DND-41 (cell line): ENCODE data around the gene SLC25A3.

ENCODE experiments used
- ATAC-seq: fragments of 200-7000 bp; cut with Tn5 transposase; 3 replicates; pipeline ENCODE4 v1.9.1; 2021; ENCODE audit warnings: low read depth; ENCODE audit not compliant: insufficient read depth
- DNase-seq: peaks from one replicate; pipeline ENCODE4 v3.0.0-alpha.2; 2020
- H2AFZ ChIP-seq: 2 replicates; pipeline ENCODE4 v1.6.0; 2012; ENCODE audit warnings: low read depth, low read length
- H3K27ac ChIP-seq: 2 replicates; pipeline ENCODE4 v1.5.1; 2012; ENCODE audit warnings: low read length, inconsistent platforms
- H3K27me3 ChIP-seq: fragments of 200-600 bp; sonication (generic); 2 replicates; pipeline ENCODE4 v1.6.0; 2012; ENCODE audit warnings: low read length, mild to moderate bottlenecking, inconsistent platforms; ENCODE audit not compliant: insufficient read depth, poor library complexity
- H3K36me3 ChIP-seq: 2 replicates; pipeline ENCODE4 v1.5.1; 2012; ENCODE audit warnings: low read length, inconsistent platforms; ENCODE audit not compliant: insufficient read depth
- H3K4me1 ChIP-seq: 2 replicates; pipeline ENCODE4 v1.5.1; 2012; ENCODE audit warnings: mild to moderate bottlenecking, low read length; ENCODE audit not compliant: insufficient read depth
- H3K4me2 ChIP-seq: 2 replicates; pipeline ENCODE4 v1.6.0; 2012; ENCODE audit warnings: mild to moderate bottlenecking, moderate library complexity, low read length, inconsistent platforms; ENCODE audit not compliant: insufficient read depth
- H3K4me3 ChIP-seq, 2 experiments: fragments of 200-600 bp in 1 of 2; shearing (Covaris generic) in 1 of 2; 2 replicates each; pipeline ENCODE4 v1.5.1; 2012 to 2016; ENCODE audit warnings: inconsistent platforms in 2 of 2, low read length in 2 of 2, mild to moderate bottlenecking in 2 of 2, low read depth in 1 of 2, moderate library complexity in 1 of 2
- H3K79me2 ChIP-seq: 2 replicates; pipeline ENCODE4 v1.6.0; 2012; ENCODE audit warnings: low read length, inconsistent platforms; ENCODE audit not compliant: insufficient read depth
- H3K9ac ChIP-seq: 2 replicates; pipeline ENCODE4 v1.6.0; 2012; ENCODE audit warnings: low read depth, mild to moderate bottlenecking, inconsistent platforms, low read length, moderate library complexity
- H3K9me3 ChIP-seq: 2 replicates; pipeline ENCODE4 v1.5.1; 2012; ENCODE audit warnings: low read length, moderate library complexity, mild to moderate bottlenecking, inconsistent platforms; ENCODE audit not compliant: insufficient read depth, severe bottlenecking
- H4K20me1 ChIP-seq: 2 replicates; pipeline ENCODE4 v1.6.0; 2012; ENCODE audit warnings: low read length; ENCODE audit not compliant: insufficient read depth
- EZH2 ChIP-seq: IDR thresholded peaks from 3 replicates; pipeline ENCODE4 v1.6.1; 2012; ENCODE audit warnings: borderline replicate concordance, low read depth, mild to moderate bottlenecking, moderate library complexity, low read length, inconsistent platforms; ENCODE audit not compliant: severe bottlenecking
- TF ChIP-seq, protein P1 (sequence below): IDR thresholded peaks from 2 replicates; pipeline ENCODE4 v1.5.1; 2012; ENCODE audit warnings: borderline replicate concordance, low read length, moderate library complexity, mild to moderate bottlenecking; ENCODE audit not compliant: poor library complexity, severe bottlenecking; ENCODE audit errors: extremely low read depth

The SLC25A3 gene

DNA sequence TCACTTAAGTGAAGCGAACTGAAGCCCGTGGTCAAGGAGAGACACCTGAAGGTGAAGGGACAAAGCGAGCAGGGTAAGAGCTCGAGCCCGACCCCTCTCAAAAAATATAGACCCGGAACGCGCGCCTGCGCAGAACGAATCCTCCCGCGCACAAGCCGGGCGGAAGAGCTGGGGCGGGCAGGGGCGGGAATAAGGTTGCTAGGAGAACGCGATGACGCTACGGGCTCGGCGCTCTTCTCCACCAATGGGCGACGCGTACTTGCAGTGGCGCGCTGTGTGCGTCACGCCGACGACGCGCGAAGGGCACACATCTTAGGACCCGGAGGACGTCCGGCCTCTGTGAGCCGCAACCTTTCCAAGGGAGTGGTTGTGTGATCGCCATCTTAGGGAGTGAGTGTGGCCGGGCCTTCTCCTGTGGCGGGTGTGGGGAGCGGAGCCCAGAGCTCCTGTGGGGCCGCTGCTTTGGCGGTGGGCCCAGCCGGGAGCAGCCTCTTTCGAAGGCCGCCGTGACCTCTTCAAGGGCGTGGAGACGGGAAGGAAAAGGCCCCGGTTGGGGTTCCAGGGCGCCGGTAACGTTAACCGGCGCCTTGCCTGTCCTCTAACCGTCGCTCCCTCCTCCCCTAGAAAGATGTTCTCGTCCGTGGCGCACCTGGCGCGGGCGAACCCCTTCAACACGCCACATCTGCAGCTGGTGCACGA lies at the start of gene SLC25A3:
Gene SLC25A3 (plus strand): TSS at position 336 of the 699 bp plus-strand sequence. CDS start 293 bp downstream, at position 629.
- peaks cover 46% of the 10 kb centered on the region for H3K36me3 ChIP-seq
- peaks cover 31% of the 10 kb centered on the region for H3K4me1 ChIP-seq
- TF ChIP-seq, protein P1, sequence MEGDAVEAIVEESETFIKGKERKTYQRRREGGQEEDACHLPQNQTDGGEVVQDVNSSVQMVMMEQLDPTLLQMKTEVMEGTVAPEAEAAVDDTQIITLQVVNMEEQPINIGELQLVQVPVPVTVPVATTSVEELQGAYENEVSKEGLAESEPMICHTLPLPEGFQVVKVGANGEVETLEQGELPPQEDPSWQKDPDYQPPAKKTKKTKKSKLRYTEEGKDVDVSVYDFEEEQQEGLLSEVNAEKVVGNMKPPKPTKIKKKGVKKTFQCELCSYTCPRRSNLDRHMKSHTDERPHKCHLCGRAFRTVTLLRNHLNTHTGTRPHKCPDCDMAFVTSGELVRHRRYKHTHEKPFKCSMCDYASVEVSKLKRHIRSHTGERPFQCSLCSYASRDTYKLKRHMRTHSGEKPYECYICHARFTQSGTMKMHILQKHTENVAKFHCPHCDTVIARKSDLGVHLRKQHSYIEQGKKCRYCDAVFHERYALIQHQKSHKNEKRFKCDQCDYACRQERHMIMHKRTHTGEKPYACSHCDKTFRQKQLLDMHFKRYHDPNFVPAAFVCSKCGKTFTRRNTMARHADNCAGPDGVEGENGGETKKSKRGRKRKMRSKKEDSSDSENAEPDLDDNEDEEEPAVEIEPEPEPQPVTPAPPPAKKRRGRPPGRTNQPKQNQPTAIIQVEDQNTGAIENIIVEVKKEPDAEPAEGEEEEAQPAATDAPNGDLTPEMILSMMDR = no peak
- TF ChIP-seq EZH2 = no peak
- peak within 1 kb of the TSS; percentile 82 to 88 for H3K4me3 ChIP-seq
- peak; percentile 95 for ATAC-seq
- H2AFZ ChIP-seq = peak within 1 kb of the TSS; percentile 71
- peak; percentile 96 for DNase-seq
- H3K9me3 ChIP-seq = no peaks in the 10 kb centered on the region
- H3K9ac ChIP-seq = peak within 1 kb of the TSS; percentile 81
- H3K27me3 ChIP-seq = no peaks in the 10 kb centered on the region
- H3K27ac ChIP-seq = peak within 1 kb of the TSS; percentile 88
- peaks cover 33% of the 10 kb centered on the region for H4K20me1 ChIP-seq
- peak within 1 kb of the TSS; percentile 82 for H3K4me2 ChIP-seq
- peaks cover 51% of the 10 kb centered on the region for H3K79me2 ChIP-seq

DNA sequence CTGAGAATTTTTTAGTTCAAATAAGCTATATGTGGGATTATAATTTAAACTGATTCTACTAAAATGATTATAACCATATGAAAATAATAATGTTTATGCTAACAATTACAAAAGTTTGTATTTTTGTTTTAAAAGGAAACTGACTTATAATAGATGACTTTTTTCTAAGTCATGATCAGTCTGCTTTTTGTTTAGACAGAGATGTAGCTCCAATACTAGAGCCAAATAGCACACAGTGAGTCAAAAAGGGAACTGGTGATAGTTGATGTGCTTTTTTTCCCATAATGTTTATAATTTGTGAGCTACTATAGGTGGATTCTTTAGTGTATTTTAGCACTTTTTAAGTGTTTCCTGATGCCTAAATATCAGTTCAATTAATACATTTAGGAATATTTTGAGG lies 49.8 kb upstream of the SLC25A3 start:
- ATAC-seq (no peak), DNase-seq (no peak)
- Histone ChIP-seq H3K4me3 (no peak overlapping the region), H4K20me1 (peaks cover 48% of the 10 kb centered on the region), H3K4me2 (no peak overlapping the region), H3K9ac (no peak overlapping the region), H3K9me3 (no peaks in the 10 kb centered on the region), H3K27me3 (no peaks in the 10 kb centered on the region), H2AFZ (no peak overlapping the region), H3K4me1 (no peaks in the 10 kb centered on the region), H3K79me2 (peaks cover 69% of the 10 kb centered on the region), H3K36me3 (peaks cover 96% of the 10 kb centered on the region), H3K27ac (no peak overlapping the region)
- TF ChIP-seq, protein P1 = no peak
- no peak for TF ChIP-seq EZH2

DNA sequence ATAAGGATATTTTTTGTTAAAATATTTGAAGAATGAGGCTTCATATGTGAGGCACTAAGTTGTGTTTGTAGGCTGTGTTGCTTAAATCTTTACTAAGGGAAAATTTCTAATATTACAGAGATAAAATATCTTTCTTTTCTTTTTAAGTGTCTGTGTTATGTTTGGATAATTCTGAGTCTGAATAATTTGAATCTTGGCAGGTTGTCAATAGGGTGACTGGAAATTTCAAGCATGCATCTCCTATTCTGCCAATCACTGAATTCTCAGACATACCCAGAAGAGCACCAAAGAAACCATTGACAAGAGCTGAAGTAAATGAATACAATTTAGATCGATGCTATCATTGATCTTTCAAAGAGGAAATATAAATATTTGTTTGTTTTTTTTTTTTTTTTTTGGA lies 48.7 kb upstream of the SLC25A3 start:
- Histone ChIP-seq H3K27me3 (no peaks in the 10 kb centered on the region), H3K4me1 (no peaks in the 10 kb centered on the region), H3K9me3 (no peaks in the 10 kb centered on the region), H3K4me3 (no peak overlapping the region), H3K36me3 (peaks cover 98% of the 10 kb centered on the region), H2AFZ (no peak overlapping the region), H3K9ac (no peak overlapping the region), H3K79me2 (peaks cover 61% of the 10 kb centered on the region), H3K4me2 (no peak overlapping the region), H3K27ac (no peak overlapping the region), H4K20me1 (peaks cover 46% of the 10 kb centered on the region)
- DNase-seq = no peak
- TF ChIP-seq EZH2 = no peak
- TF ChIP-seq, protein P1 = no peak
- ATAC-seq = no peak
